ENCODE measurements around the gene CIDEA. TPM values are rescaled to one million over a fixed set of nuclear protein-coding genes. Genes with fewer than 3 reads are reported as not detected.

CIDEA gene
- total and polyA plus RNA-seq, 2 experiments from 2014 or later, result not detected

- DNase-seq (ENCODE audit: low read depth in 1 of 2, low spot score in 1 of 2), result no peak
- H3K36me3 ChIP-seq, result no peaks in the 10 kb centered on the region
- TF ChIP-seq CTCF (IDR thresholded peaks at IDR 0.05; ENCODE audit: low read depth, low read length), result no peak
- H3K27me3 ChIP-seq, result no peaks in the 10 kb centered on the region
- no peak overlapping the region for H3K4me3 ChIP-seq
- no peaks in the 10 kb centered on the region for H3K4me1 ChIP-seq (ENCODE audit: low read depth)
- H3K9me3 ChIP-seq (ENCODE audit: low read depth), result no peaks in the 10 kb centered on the region
- H3K27ac ChIP-seq, result no peak overlapping the region
Measured at GRCh38 chr18:12231040-12231882, 22.9 kb upstream of the CIDEA start.

- DNase-seq (ENCODE audit: low read depth in 1 of 2, low spot score in 1 of 2), result no peak
- no peak overlapping the region for H3K4me3 ChIP-seq
- H3K27me3 ChIP-seq, result no peaks in the 10 kb centered on the region
Measured at GRCh38 chr18:12231986-12232385, 22.2 kb upstream of the CIDEA start.

GRCh38 chr18:12233378-12233777, 20.8 kb upstream of the CIDEA start:
- Histone ChIP-seq H3K4me3 (no peak overlapping the region), H3K4me1 (ENCODE audit: low read depth) (no peaks in the 10 kb centered on the region), H3K36me3 (no peaks in the 10 kb centered on the region), H3K27ac (no peak overlapping the region), H3K27me3 (no peaks in the 10 kb centered on the region), H3K9me3 (ENCODE audit: low read depth) (no peaks in the 10 kb centered on the region)
- TF ChIP-seq CTCF (IDR thresholded peaks at IDR 0.05; ENCODE audit: low read depth, low read length), result no peak
- DNase-seq (ENCODE audit: low read depth in 1 of 2, low spot score in 1 of 2), result peak in 1 of 2 donors; percentile 17

More at GRCh38 chr18:12231986-12232385, 22.2 kb upstream of the CIDEA start:
- Histone ChIP-seq H3K4me1 (ENCODE audit: low read depth) (no peaks in the 10 kb centered on the region), H3K27ac (no peak overlapping the region), H3K36me3 (no peaks in the 10 kb centered on the region), H3K9me3 (ENCODE audit: low read depth) (no peaks in the 10 kb centered on the region)
- TF ChIP-seq CTCF (IDR thresholded peaks at IDR 0.05; ENCODE audit: low read depth, low read length), result no peak

GRCh38 chr18:12234451-12235190, 19.5 kb upstream of the CIDEA start:
- no peak for DNase-seq (ENCODE audit: low read depth in 1 of 2, low spot score in 1 of 2)
- no peaks in the 10 kb centered on the region for H3K9me3 ChIP-seq (ENCODE audit: low read depth)
- no peak overlapping the region for H3K4me3 ChIP-seq
- no peaks in the 10 kb centered on the region for H3K4me1 ChIP-seq (ENCODE audit: low read depth)
- H3K27me3 ChIP-seq, result no peaks in the 10 kb centered on the region
- no peak overlapping the region for H3K27ac ChIP-seq
- no peak for TF ChIP-seq CTCF (IDR thresholded peaks at IDR 0.05; ENCODE audit: low read depth, low read length)
- H3K36me3 ChIP-seq, result no peaks in the 10 kb centered on the region

GRCh38 chr18:12236141-12236540, 18.0 kb upstream of the CIDEA start:
- H3K4me1 ChIP-seq (ENCODE audit: low read depth), result no peaks in the 10 kb centered on the region
- peaks cover 11% of the 10 kb centered on the region for H3K27me3 ChIP-seq
- no peak for TF ChIP-seq CTCF (IDR thresholded peaks at IDR 0.05; ENCODE audit: low read depth, low read length)
- no peak overlapping the region for H3K27ac ChIP-seq
- no peaks in the 10 kb centered on the region for H3K9me3 ChIP-seq (ENCODE audit: low read depth)
- H3K4me3 ChIP-seq, result no peak overlapping the region
- no peaks in the 10 kb centered on the region for H3K36me3 ChIP-seq
- no peak for DNase-seq (ENCODE audit: low read depth in 1 of 2, low spot score in 1 of 2)

Measured in cardiac muscle cell (in vitro differentiated cells and primary cell).